ENCODE results near the gene SCFD2.

The SCFD2 gene

GRCh38 chr4:52842792-52843191 is 523.1 kb downstream of the SCFD2 start:
- H3K9me3 ChIP-seq (ENCODE audit: insufficient read depth, low read length), result no peaks in the 10 kb centered on the region
- H3K36me3 ChIP-seq (ENCODE audit: insufficient read depth, insufficient read length, low read length), result no peaks in the 10 kb centered on the region
- H3K9ac ChIP-seq (ENCODE audit: insufficient read length, low read depth), result no peak overlapping the region
- no peak overlapping the region for H3K4me3 ChIP-seq (ENCODE audit: insufficient read length, low read depth)
- no peak for TF ChIP-seq YY1 (IDR thresholded peaks at IDR 0.05; ENCODE audit: insufficient read depth, insufficient read length)
- no peak for TF ChIP-seq ZNF274 (IDR thresholded peaks at IDR 0.05; ENCODE audit: low read depth, low read length)
- TF ChIP-seq SUZ12 (IDR thresholded peaks at IDR 0.05; ENCODE audit: extremely low read depth, insufficient read depth, insufficient read length), result no peak
- H3K27me3 ChIP-seq (ENCODE audit: insufficient read depth, insufficient read length), result no peaks in the 10 kb centered on the region
- DNase-seq (ENCODE audit: low read depth, low spot score), result no peak
- peaks cover 2% of the 10 kb centered on the region for H3K4me1 ChIP-seq (ENCODE audit: insufficient read depth, insufficient read length)

GRCh38 chr4:52841682-52842456 is 524.0 kb downstream of the SCFD2 start:
- no peaks in the 10 kb centered on the region for H3K9me3 ChIP-seq (ENCODE audit: insufficient read depth, low read length)
- TF ChIP-seq ZNF274 (IDR thresholded peaks at IDR 0.05; ENCODE audit: low read depth, low read length), result no peak
- no peak for TF ChIP-seq YY1 (IDR thresholded peaks at IDR 0.05; ENCODE audit: insufficient read depth, insufficient read length)
- no peak for TF ChIP-seq SUZ12 (IDR thresholded peaks at IDR 0.05; ENCODE audit: extremely low read depth, insufficient read depth, insufficient read length)
- no peak overlapping the region for H3K4me3 ChIP-seq (ENCODE audit: insufficient read length, low read depth)
- H3K27me3 ChIP-seq (ENCODE audit: insufficient read depth, insufficient read length), result no peaks in the 10 kb centered on the region
- no peak for DNase-seq (ENCODE audit: low read depth, low spot score)
- H3K4me1 ChIP-seq (ENCODE audit: insufficient read depth, insufficient read length), result peaks cover 2% of the 10 kb centered on the region
- H3K9ac ChIP-seq (ENCODE audit: insufficient read length, low read depth), result no peak overlapping the region
- H3K36me3 ChIP-seq (ENCODE audit: insufficient read depth, insufficient read length, low read length), result no peaks in the 10 kb centered on the region

- TF ChIP-seq ZNF274 (IDR thresholded peaks at IDR 0.05; ENCODE audit: low read depth, low read length), result no peak
- Histone ChIP-seq H3K4me3 (ENCODE audit: insufficient read length, low read depth) (no peak overlapping the region), H3K36me3 (ENCODE audit: insufficient read depth, insufficient read length, low read length) (no peaks in the 10 kb centered on the region), H3K27me3 (ENCODE audit: insufficient read depth, insufficient read length) (no peaks in the 10 kb centered on the region), H3K4me1 (ENCODE audit: insufficient read depth, insufficient read length) (peaks cover 2% of the 10 kb centered on the region), H3K9me3 (ENCODE audit: insufficient read depth, low read length) (no peaks in the 10 kb centered on the region), H3K9ac (ENCODE audit: insufficient read length, low read depth) (no peak overlapping the region)
- no peak for DNase-seq (ENCODE audit: low read depth, low spot score)
Measured at GRCh38 chr4:52840531-52841370, 525.1 kb downstream of the SCFD2 start.

- H3K4me1 ChIP-seq (ENCODE audit: insufficient read depth, insufficient read length), result peaks cover 2% of the 10 kb centered on the region
- no peaks in the 10 kb centered on the region for H3K9me3 ChIP-seq (ENCODE audit: insufficient read depth, low read length)
- no peak for DNase-seq (ENCODE audit: low read depth, low spot score)
- no peak for TF ChIP-seq ZNF274 (IDR thresholded peaks at IDR 0.05; ENCODE audit: low read depth, low read length)
- H3K4me3 ChIP-seq (ENCODE audit: insufficient read length, low read depth), result no peak overlapping the region
- H3K9ac ChIP-seq (ENCODE audit: insufficient read length, low read depth), result no peak overlapping the region
- no peaks in the 10 kb centered on the region for H3K36me3 ChIP-seq (ENCODE audit: insufficient read depth, insufficient read length, low read length)
- H3K27me3 ChIP-seq (ENCODE audit: insufficient read depth, insufficient read length), result no peaks in the 10 kb centered on the region
Measured at GRCh38 chr4:52838729-52839586, 526.9 kb downstream of the SCFD2 start.

GRCh38 chr4:52837716-52838558 is 527.9 kb downstream of the SCFD2 start:
- Histone ChIP-seq H3K36me3 (ENCODE audit: insufficient read depth, insufficient read length, low read length) (no peaks in the 10 kb centered on the region), H3K9me3 (ENCODE audit: insufficient read depth, low read length) (no peaks in the 10 kb centered on the region), H3K27me3 (ENCODE audit: insufficient read depth, insufficient read length) (no peaks in the 10 kb centered on the region), H3K4me3 (ENCODE audit: insufficient read length, low read depth) (no peak overlapping the region), H3K9ac (ENCODE audit: insufficient read length, low read depth) (peak overlapping the region; percentile 26), H3K4me1 (ENCODE audit: insufficient read depth, insufficient read length) (peaks cover 2% of the 10 kb centered on the region)
- no peak for TF ChIP-seq ZNF274 (IDR thresholded peaks at IDR 0.05; ENCODE audit: low read depth, low read length)
- no peak for TF ChIP-seq SUZ12 (IDR thresholded peaks at IDR 0.05; ENCODE audit: extremely low read depth, insufficient read depth, insufficient read length)
- TF ChIP-seq YY1 (IDR thresholded peaks at IDR 0.05; ENCODE audit: insufficient read depth, insufficient read length), result no peak
- no peak for DNase-seq (ENCODE audit: low read depth, low spot score)

GRCh38 chr4:52836678-52837077 is 529.2 kb downstream of the SCFD2 start:
- H3K27me3 ChIP-seq (ENCODE audit: insufficient read depth, insufficient read length), result no peaks in the 10 kb centered on the region
- TF ChIP-seq YY1 (IDR thresholded peaks at IDR 0.05; ENCODE audit: insufficient read depth, insufficient read length), result no peak
- no peak for TF ChIP-seq SUZ12 (IDR thresholded peaks at IDR 0.05; ENCODE audit: extremely low read depth, insufficient read depth, insufficient read length)
- TF ChIP-seq ZNF274 (IDR thresholded peaks at IDR 0.05; ENCODE audit: low read depth, low read length), result no peak
- H3K9ac ChIP-seq (ENCODE audit: insufficient read length, low read depth), result no peak overlapping the region
- no peak overlapping the region for H3K4me3 ChIP-seq (ENCODE audit: insufficient read length, low read depth)
- peaks cover 2% of the 10 kb centered on the region for H3K4me1 ChIP-seq (ENCODE audit: insufficient read depth, insufficient read length)
- no peak for DNase-seq (ENCODE audit: low read depth, low spot score)
- no peaks in the 10 kb centered on the region for H3K36me3 ChIP-seq (ENCODE audit: insufficient read depth, insufficient read length, low read length)
- H3K9me3 ChIP-seq (ENCODE audit: insufficient read depth, low read length), result no peaks in the 10 kb centered on the region
